Hepatocyte (in vitro differentiated cells): Measurements from ENCODE around the gene STMP1. TPM values are rescaled to one million over a fixed set of nuclear protein-coding genes. Genes with fewer than 3 reads are reported as not detected.

ENCODE experiments used
- DNase-seq: peaks from one replicate; pipeline ENCODE4 v3.0.0-alpha.2; 2016; ENCODE audit warnings: low spot score
- H2AFZ ChIP-seq: fragments of 200-600 bp; sonication (generic); 2 replicates; pipeline ENCODE4 v1.6.0; 2016; ENCODE audit warnings: antibody characterized with exemption, mild to moderate bottlenecking
- H3K27ac ChIP-seq: fragments of 200-600 bp; sonication (generic); 2 replicates; pipeline ENCODE4 v1.5.1; 2016; ENCODE audit warnings: mild to moderate bottlenecking
- H3K27me3 ChIP-seq: fragments of 200-600 bp; sonication (generic); 2 replicates; pipeline ENCODE4 v1.6.1; 2016
- H3K36me3 ChIP-seq: fragments of 200-600 bp; sonication (generic); replicated peaks from 2 replicates; pipeline ENCODE4 v1.5.1; 2016; ENCODE audit warnings: low read depth; ENCODE audit not compliant: insufficient read depth
- H3K4me1 ChIP-seq: fragments of 200-600 bp; sonication (generic); 2 replicates; pipeline ENCODE4 v1.5.1; 2016; ENCODE audit warnings: mild to moderate bottlenecking, moderate library complexity; ENCODE audit not compliant: insufficient read depth
- H3K4me2 ChIP-seq: fragments of 200-600 bp; sonication (generic); 2 replicates; pipeline ENCODE4 v1.6.0; 2016
- H3K4me3 ChIP-seq: fragments of 200-600 bp; sonication (generic); 2 replicates; pipeline ENCODE4 v1.5.1; 2016; ENCODE audit warnings: mild to moderate bottlenecking
- H3K79me2 ChIP-seq: fragments of 200-600 bp; sonication (generic); 2 replicates; pipeline ENCODE4 v1.6.0; 2017; ENCODE audit warnings: mild to moderate bottlenecking
- H3K9me2 ChIP-seq: fragments of 200-600 bp; sonication (generic); replicated peaks from 2 replicates; pipeline ENCODE4 v1.6.0; 2017; ENCODE audit warnings: mild to moderate bottlenecking; ENCODE audit not compliant: insufficient read depth
- H3K9me3 ChIP-seq: fragments of 200-600 bp; sonication (generic); 2 replicates; pipeline ENCODE4 v1.5.1; 2016; ENCODE audit warnings: low read depth, mild to moderate bottlenecking
- H4K20me1 ChIP-seq: fragments of 200-600 bp; sonication (generic); 2 replicates; pipeline ENCODE4 v1.6.0; 2016; ENCODE audit warnings: mild to moderate bottlenecking; ENCODE audit not compliant: insufficient read depth, poor library complexity, severe bottlenecking
- EZH2 ChIP-seq: fragments of 200-600 bp; sonication (generic); IDR thresholded peaks from 2 replicates; pipeline ENCODE4 v1.6.1; 2016; ENCODE audit warnings: antibody characterized with exemption, mild to moderate bottlenecking, borderline replicate concordance
- EZH2phosphoT487 ChIP-seq: fragments of 200-600 bp; sonication (generic); IDR thresholded peaks from one replicate; pipeline ENCODE4 v1.6.1; 2018; ENCODE audit warnings: antibody characterized with exemption, mild to moderate bottlenecking, low read depth, moderate library complexity; ENCODE audit not compliant: unreplicated experiment, severe bottlenecking
- WGBS: methylation state at CpG from one replicate; pipeline ENCODE4 v1.1.6; 2016; ENCODE audit warnings: low lambda C conversion rate; ENCODE audit errors: missing lambda C conversion rate; 5-methylcytosine and 5-hydroxymethylcytosine counted together
- polyA plus RNA-seq: library from polyadenylated mRNA; unstranded; fragments of >200 nt; fragmentation: Nextera tagmentation; extraction: Ambion mirVana; gene quantifications from 2 replicates; pipeline ENCODE4 v1.2.1, GENCODE V29; 2016
- total RNA-seq: library from RNA; depleted of rRNA; stranded (reverse); fragments of >200 nt; gene quantifications from 2 replicates; pipeline ENCODE4 v1.2.3, GENCODE V29; 2014
- TF ChIP-seq, protein P1 (sequence below): fragments of 200-600 bp; sonication (generic); IDR thresholded peaks from 2 replicates; pipeline ENCODE4 v1.5.1; 2016; ENCODE audit warnings: antibody characterized with exemption, mild to moderate bottlenecking; ENCODE audit not compliant: poor library complexity

STMP1 gene
- total and polyA plus RNA-seq, 2 experiments from 2014 or later, result 28.1 to 73.6 TPM

GRCh38 chr7:135682191-135682590 lies 19.9 kb downstream of the STMP1 start:
- no peak for TF ChIP-seq EZH2phosphoT487
- TF ChIP-seq, protein P1, sequence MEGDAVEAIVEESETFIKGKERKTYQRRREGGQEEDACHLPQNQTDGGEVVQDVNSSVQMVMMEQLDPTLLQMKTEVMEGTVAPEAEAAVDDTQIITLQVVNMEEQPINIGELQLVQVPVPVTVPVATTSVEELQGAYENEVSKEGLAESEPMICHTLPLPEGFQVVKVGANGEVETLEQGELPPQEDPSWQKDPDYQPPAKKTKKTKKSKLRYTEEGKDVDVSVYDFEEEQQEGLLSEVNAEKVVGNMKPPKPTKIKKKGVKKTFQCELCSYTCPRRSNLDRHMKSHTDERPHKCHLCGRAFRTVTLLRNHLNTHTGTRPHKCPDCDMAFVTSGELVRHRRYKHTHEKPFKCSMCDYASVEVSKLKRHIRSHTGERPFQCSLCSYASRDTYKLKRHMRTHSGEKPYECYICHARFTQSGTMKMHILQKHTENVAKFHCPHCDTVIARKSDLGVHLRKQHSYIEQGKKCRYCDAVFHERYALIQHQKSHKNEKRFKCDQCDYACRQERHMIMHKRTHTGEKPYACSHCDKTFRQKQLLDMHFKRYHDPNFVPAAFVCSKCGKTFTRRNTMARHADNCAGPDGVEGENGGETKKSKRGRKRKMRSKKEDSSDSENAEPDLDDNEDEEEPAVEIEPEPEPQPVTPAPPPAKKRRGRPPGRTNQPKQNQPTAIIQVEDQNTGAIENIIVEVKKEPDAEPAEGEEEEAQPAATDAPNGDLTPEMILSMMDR, result no peak
- no peak for TF ChIP-seq EZH2
- Histone ChIP-seq H3K27ac (no peak overlapping the region), H3K79me2 (peaks cover 7% of the 10 kb centered on the region), H3K4me2 (no peak overlapping the region), H3K27me3 (no peaks in the 10 kb centered on the region), H3K9me3 (no peaks in the 10 kb centered on the region), H3K4me3 (no peak overlapping the region), H3K36me3 (no peaks in the 10 kb centered on the region), H3K4me1 (no peaks in the 10 kb centered on the region), H3K9me2 (no peaks in the 10 kb centered on the region), H2AFZ (no peak overlapping the region), H4K20me1 (no peaks in the 10 kb centered on the region)
- DNase-seq, result no peak
- 97% methylated on average over 3 of the region's 3 CpGs for WGBS

DNA sequence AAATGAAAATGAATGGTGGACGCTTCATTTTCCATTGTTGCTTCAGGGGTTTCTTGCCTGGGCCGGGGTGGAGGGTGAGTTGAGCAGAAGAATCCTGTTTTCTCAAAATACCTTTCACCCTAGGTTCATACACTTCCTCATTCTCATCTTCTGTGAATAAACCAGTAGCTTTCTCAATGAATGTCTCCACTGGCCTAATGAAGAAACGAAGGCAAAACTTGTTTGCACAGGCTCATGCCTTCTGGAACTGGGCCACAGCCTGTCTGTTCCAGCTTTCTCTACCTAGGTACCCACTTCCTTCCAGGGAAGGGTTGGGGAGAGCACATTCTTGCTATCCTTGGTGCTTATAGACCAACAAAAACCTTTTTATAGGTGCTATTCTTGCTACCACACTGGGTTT lies 21.3 kb downstream of the STMP1 start:
- WGBS, result 93% methylated on average over 3 of the region's 3 CpGs
- no peaks in the 10 kb centered on the region for H3K27me3 ChIP-seq
- H3K9me2 ChIP-seq, result no peaks in the 10 kb centered on the region
- TF ChIP-seq EZH2phosphoT487 (no peak), EZH2 (no peak)
- TF ChIP-seq, protein P1, result no peak
- no peak for DNase-seq
- H4K20me1 ChIP-seq, result no peaks in the 10 kb centered on the region
- H3K36me3 ChIP-seq, result no peaks in the 10 kb centered on the region
- no peak overlapping the region for H3K4me2 ChIP-seq
- H3K4me1 ChIP-seq, result no peaks in the 10 kb centered on the region
- H3K79me2 ChIP-seq, result no peaks in the 10 kb centered on the region
- H3K9me3 ChIP-seq, result no peaks in the 10 kb centered on the region
- H3K4me3 ChIP-seq, result no peak overlapping the region
- no peak overlapping the region for H2AFZ ChIP-seq
- no peak overlapping the region for H3K27ac ChIP-seq

GRCh38 chr7:135684136-135684535 lies 21.8 kb downstream of the STMP1 start:
- TF ChIP-seq EZH2phosphoT487, result no peak
- TF ChIP-seq, protein P1, result no peak
- no peak for TF ChIP-seq EZH2
- 54% methylated on average over 3 of the region's 3 CpGs for WGBS
- no peak for DNase-seq
- Histone ChIP-seq H3K9me3 (no peaks in the 10 kb centered on the region), H3K4me3 (no peak overlapping the region), H3K4me2 (no peak overlapping the region), H3K79me2 (no peaks in the 10 kb centered on the region), H4K20me1 (no peaks in the 10 kb centered on the region), H3K27ac (no peak overlapping the region), H3K9me2 (no peaks in the 10 kb centered on the region), H3K4me1 (no peaks in the 10 kb centered on the region), H3K36me3 (no peaks in the 10 kb centered on the region), H3K27me3 (no peaks in the 10 kb centered on the region), H2AFZ (no peak overlapping the region)

DNA sequence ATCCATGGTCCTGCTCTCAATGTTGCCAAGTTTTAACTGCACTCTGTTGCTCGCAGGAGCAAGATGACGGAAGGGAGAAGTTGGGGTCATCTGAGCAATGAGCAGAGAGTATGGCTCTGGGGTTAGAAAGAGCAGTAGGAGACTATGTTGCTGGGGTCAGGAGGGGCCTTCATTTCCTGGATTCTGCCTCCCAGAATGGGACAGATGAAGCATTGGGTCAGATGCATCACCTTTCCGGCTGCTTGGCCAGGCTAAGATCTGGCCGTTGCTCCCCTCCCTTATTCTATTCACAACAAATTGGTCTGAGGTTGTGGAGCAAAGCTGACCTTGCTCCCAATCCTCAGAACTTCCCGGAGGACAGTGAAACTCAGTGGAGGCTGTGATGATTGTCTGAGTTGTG lies 22.4 kb downstream of the STMP1 start:
- no peak overlapping the region for H3K4me2 ChIP-seq
- no peaks in the 10 kb centered on the region for H4K20me1 ChIP-seq
- no peak overlapping the region for H3K27ac ChIP-seq
- no peaks in the 10 kb centered on the region for H3K36me3 ChIP-seq
- no peaks in the 10 kb centered on the region for H3K79me2 ChIP-seq
- WGBS, result 97% methylated on average over 5 of the region's 5 CpGs
- no peak overlapping the region for H2AFZ ChIP-seq
- DNase-seq, result no peak
- no peaks in the 10 kb centered on the region for H3K9me2 ChIP-seq
- no peaks in the 10 kb centered on the region for H3K27me3 ChIP-seq
- H3K4me1 ChIP-seq, result no peaks in the 10 kb centered on the region
- H3K9me3 ChIP-seq, result no peaks in the 10 kb centered on the region
- no peak for TF ChIP-seq EZH2
- no peak for TF ChIP-seq EZH2phosphoT487
- TF ChIP-seq, protein P1, result no peak
- H3K4me3 ChIP-seq, result no peak overlapping the region
